PC-9 (cell line): ENCODE results near the gene CDC14B. TPM values are rescaled to one million over a fixed set of nuclear protein-coding genes. Genes with fewer than 3 reads are reported as not detected.

Experiments
- BruUV-seq: library from RNA; stranded (reverse); fragments of 400-500 nt; replicated peaks from 2 replicates; lab custom pipeline; 2021; lab: Mats Ljungman, UMichigan
- CTCF ChIA-PET: fragments of 300-600 bp; sonication (Branson Sonifier 250); formaldehyde crosslinking; loops from one replicate; lab custom pipeline; 2022; ENCODE audit warnings: antibody characterized with exemption; lab: Charles Lee
- POLR2A ChIA-PET: fragments of 300-600 bp; sonication (Branson Sonifier 250); formaldehyde crosslinking; loops from one replicate; lab custom pipeline; 2022; ENCODE audit warnings: antibody characterized with exemption; ENCODE audit not compliant: unreplicated experiment; lab: Charles Lee
- DNase-seq, 2 experiments: peaks; one replicate each; pipeline versions ENCODE4 v3.0.0 to v3.0.0-alpha.2; 2015 to 2022; ENCODE audit warnings: mixed read lengths in 1 of 2
- H2AFZ ChIP-seq: fragments of 200-600 bp; sonication (generic); 2 replicates; pipeline ENCODE4 v1.8.1; 2017; ENCODE audit warnings: antibody characterized with exemption
- H3F3A ChIP-seq: fragments of 200-600 bp; sonication (generic); 2 replicates; pipeline ENCODE4 v1.8.1; 2017; ENCODE audit warnings: antibody characterized with exemption, mild to moderate bottlenecking, low read depth; ENCODE audit not compliant: insufficient read depth
- H3K27ac ChIP-seq: fragments of 200-600 bp; sonication (generic); 2 replicates; pipeline ENCODE4 v1.6.1; 2016; ENCODE audit warnings: mixed run types
- H3K27me3 ChIP-seq: fragments of 200-600 bp; sonication (generic); 2 replicates; pipeline ENCODE4 v1.6.1; 2016; ENCODE audit warnings: low read depth, mixed run types; ENCODE audit not compliant: insufficient read depth
- H3K36me3 ChIP-seq: fragments of 200-600 bp; sonication (generic); 2 replicates; pipeline ENCODE4 v1.6.1; 2016; ENCODE audit warnings: low read depth, mixed run types
- H3K4me1 ChIP-seq: fragments of 200-600 bp; sonication (generic); replicated peaks from 2 replicates; pipeline ENCODE4 v1.6.1; 2016; ENCODE audit warnings: mixed run types; ENCODE audit not compliant: insufficient read depth
- H3K4me2 ChIP-seq: fragments of 200-600 bp; sonication (generic); 2 replicates; pipeline ENCODE4 v1.6.1; 2017; ENCODE audit warnings: mixed run types
- H3K4me3 ChIP-seq: fragments of 200-600 bp; sonication (generic); 2 replicates; pipeline ENCODE4 v1.6.1; 2016; ENCODE audit warnings: mixed run types
- H3K79me2 ChIP-seq: fragments of 200-600 bp; sonication (generic); 2 replicates; pipeline ENCODE4 v1.6.1; 2017; ENCODE audit warnings: low read depth, mixed run types
- H3K9me2 ChIP-seq: fragments of 200-600 bp; sonication (generic); 2 replicates; pipeline ENCODE4 v1.8.1; 2017; ENCODE audit warnings: mild to moderate bottlenecking; ENCODE audit not compliant: insufficient read depth
- H3K9me3 ChIP-seq: fragments of 200-600 bp; sonication (generic); 2 replicates; pipeline ENCODE4 v1.8.1; 2016; ENCODE audit warnings: low read depth; ENCODE audit not compliant: insufficient read depth
- H4K20me1 ChIP-seq: fragments of 200-600 bp; sonication (generic); 2 replicates; pipeline ENCODE4 v1.8.1; 2017; ENCODE audit not compliant: insufficient read depth
- EZH2 ChIP-seq: fragments of 200-600 bp; sonication (generic); IDR thresholded peaks from 2 replicates; pipeline ENCODE4 v1.8.0; 2017; ENCODE audit warnings: antibody characterized with exemption, low read depth
- intact Hi-C: fragments of 100-400 bp; cut with micrococcal nuclease; formaldehyde crosslinking; loops from one replicate; pipeline ENCODE4 v1.10.0; 2022; ENCODE audit not compliant: unreplicated experiment
- total RNA-seq: library from RNA; stranded (reverse); gene quantifications from 2 replicates; pipeline ENCODE4 v1.2.3, GENCODE V29; 2021
- TF ChIP-seq, protein P1 (sequence below): fragments of 200-600 bp; sonication (generic); conservative IDR thresholded peaks from 2 replicates; pipeline ENCODE4 v1.6.1; 2017; ENCODE audit warnings: mixed run types, antibody characterized with exemption, mild to moderate bottlenecking, moderate library complexity

Gene CDC14B
- total RNA-seq, 1 experiment from 2014 or later, result 47.2 TPM

DNA sequence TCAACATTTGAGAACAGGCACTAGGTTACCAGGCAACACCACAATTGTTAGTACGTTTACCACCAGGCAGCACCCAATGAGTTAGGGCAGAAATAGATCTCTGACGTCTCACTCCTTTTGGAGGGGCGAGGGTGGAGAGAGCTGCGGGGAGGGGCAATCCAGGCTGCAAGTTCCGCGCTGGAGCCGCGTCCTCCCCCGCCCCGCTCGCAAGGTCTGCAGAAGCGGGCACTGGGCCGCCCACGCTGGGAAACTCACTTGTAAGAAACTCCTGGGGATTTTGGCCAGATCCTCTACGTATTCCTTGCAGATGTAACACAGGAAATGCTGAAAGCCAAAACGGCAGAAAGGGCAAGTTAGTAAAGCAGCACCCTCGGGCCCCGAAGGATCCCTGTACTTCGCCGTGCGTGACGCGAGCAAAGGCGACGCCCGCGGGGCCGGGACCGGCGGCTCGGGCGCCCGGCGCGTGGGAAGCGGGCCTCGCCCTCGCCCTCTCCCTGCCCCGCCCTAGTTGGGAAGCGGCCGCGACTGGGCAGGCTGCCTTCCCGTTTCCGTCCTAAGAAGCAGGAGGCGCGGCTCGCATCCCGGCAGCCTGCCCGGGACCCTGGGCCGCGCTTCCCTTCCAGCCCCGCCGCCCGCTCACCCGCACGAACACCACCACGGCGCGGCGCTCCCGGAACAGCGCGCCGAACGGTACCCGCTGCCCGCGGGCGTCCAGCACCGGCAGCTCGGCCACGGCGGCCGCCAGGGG, 35.0 kb upstream of the CDC14B start:
- Histone ChIP-seq H3K9me2 (no peaks in the 10 kb centered on the region), H4K20me1 (no peaks in the 10 kb centered on the region), H3K9me3 (no peaks in the 10 kb centered on the region), H3K27ac (peak overlapping the region; percentile 66), H3K4me3 (peak overlapping the region; percentile 84), H3F3A (peaks cover 33% of the 10 kb centered on the region), H3K79me2 (no peaks in the 10 kb centered on the region), H3K27me3 (no peaks in the 10 kb centered on the region), H2AFZ (peak overlapping the region; percentile 82), H3K4me1 (peaks cover 17% of the 10 kb centered on the region), H3K4me2 (peak overlapping the region; percentile 76), H3K36me3 (no peaks in the 10 kb centered on the region)
- ChIA-PET CTCF (no interaction called here), POLR2A (interaction anchor here (0.6 to 1.3 kb wide), 4 partner anchors 20 to 315 kb away, joined by 4 to 11 read pairs (median 4); partner anchors contain the start of gene HABP4)
- peak; percentile 50 to 73 for DNase-seq
- no peak for TF ChIP-seq EZH2
- TF ChIP-seq, protein P1, sequence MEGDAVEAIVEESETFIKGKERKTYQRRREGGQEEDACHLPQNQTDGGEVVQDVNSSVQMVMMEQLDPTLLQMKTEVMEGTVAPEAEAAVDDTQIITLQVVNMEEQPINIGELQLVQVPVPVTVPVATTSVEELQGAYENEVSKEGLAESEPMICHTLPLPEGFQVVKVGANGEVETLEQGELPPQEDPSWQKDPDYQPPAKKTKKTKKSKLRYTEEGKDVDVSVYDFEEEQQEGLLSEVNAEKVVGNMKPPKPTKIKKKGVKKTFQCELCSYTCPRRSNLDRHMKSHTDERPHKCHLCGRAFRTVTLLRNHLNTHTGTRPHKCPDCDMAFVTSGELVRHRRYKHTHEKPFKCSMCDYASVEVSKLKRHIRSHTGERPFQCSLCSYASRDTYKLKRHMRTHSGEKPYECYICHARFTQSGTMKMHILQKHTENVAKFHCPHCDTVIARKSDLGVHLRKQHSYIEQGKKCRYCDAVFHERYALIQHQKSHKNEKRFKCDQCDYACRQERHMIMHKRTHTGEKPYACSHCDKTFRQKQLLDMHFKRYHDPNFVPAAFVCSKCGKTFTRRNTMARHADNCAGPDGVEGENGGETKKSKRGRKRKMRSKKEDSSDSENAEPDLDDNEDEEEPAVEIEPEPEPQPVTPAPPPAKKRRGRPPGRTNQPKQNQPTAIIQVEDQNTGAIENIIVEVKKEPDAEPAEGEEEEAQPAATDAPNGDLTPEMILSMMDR, result no peak
- TSS peak; percentile 54 for BruUV-seq
- intact Hi-C loops, result loop anchor here (2.0 to 10.0 kb wide), 4 partner anchors 88 to 327 kb away; partner anchors contain the start of gene ZNF367

DNA sequence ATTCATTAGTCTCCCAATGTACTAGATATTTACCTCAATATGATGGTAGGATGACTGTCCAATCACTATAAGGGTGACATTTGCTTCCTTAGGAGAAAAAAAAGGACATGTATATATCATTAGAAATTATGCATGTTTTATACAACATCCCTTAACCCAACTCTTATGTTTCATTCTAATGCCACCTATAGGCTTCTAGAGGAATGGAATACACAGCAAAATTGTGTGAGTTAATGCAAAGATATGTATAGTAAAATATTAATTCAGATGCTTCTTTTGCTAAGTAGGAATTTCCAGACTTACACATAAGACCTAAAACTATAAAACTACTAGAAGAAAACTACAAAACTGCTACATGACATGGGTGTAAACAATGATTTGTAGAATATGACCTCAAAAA, 32.0 kb upstream of the CDC14B start:
- no peaks in the 10 kb centered on the region for H3K9me2 ChIP-seq
- peaks cover 12% of the 10 kb centered on the region for H3K4me1 ChIP-seq
- H3K36me3 ChIP-seq, result no peaks in the 10 kb centered on the region
- peaks cover 33% of the 10 kb centered on the region for H3F3A ChIP-seq
- H3K27ac ChIP-seq, result no peak overlapping the region
- POLR2A ChIA-PET, result no interaction called here
- TF ChIP-seq EZH2, result no peak
- TF ChIP-seq, protein P1, result peak; percentile 76
- BruUV-seq, result no TSS peak
- H4K20me1 ChIP-seq, result no peaks in the 10 kb centered on the region
- no peaks in the 10 kb centered on the region for H3K9me3 ChIP-seq
- no peak overlapping the region for H2AFZ ChIP-seq
- CTCF ChIA-PET, result no interaction called here
- no peak overlapping the region for H3K4me2 ChIP-seq
- H3K4me3 ChIP-seq, result no peak overlapping the region
- intact Hi-C loops, result loop anchor here (1.0 to 10.0 kb wide), 3 partner anchors 30 to 324 kb away; partner anchors contain the start of gene ZNF367
- no peaks in the 10 kb centered on the region for H3K79me2 ChIP-seq
- no peak for DNase-seq
- no peaks in the 10 kb centered on the region for H3K27me3 ChIP-seq

DNA sequence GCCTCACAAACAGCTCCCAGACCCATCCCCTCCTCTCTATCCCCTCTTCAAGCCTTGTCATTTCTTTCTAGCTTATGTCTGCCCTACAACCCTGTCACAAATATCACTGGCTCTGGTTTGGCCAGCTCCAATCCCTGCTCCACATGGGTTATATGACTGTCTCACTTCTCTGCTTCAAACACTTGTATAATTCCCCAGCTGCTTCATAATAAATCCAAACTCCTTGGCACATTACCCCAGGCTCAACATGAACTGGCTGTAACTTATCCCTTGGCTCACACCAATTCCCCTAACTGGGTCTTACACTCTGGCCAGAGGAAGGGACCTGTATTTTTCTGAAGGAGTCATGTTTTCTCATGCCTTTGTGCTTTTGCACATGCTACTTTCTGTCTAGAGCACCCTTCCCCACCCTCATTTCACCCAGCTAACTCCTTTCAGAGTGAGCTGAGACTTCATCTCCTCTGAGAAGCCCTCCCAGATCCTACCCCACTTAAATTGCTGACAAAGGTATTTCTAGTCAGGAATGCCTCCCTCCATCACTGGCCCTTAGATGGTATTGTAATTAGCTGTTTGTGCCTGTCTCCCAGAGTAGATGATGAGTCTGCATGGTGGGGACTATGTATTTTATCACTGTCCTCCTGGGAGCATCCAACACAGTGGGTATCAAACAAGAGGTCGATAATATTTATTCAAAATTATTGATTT, 30.1 kb upstream of the CDC14B start:
- Histone ChIP-seq H3K36me3 (no peaks in the 10 kb centered on the region), H3K4me2 (no peak overlapping the region), H3K79me2 (no peaks in the 10 kb centered on the region), H3K9me3 (no peaks in the 10 kb centered on the region), H3K4me3 (no peak overlapping the region), H3F3A (peaks cover 19% of the 10 kb centered on the region), H3K27me3 (no peaks in the 10 kb centered on the region), H4K20me1 (no peaks in the 10 kb centered on the region), H2AFZ (no peak overlapping the region), H3K27ac (no peak overlapping the region), H3K9me2 (no peaks in the 10 kb centered on the region), H3K4me1 (peaks cover 4% of the 10 kb centered on the region; the same call in 1 of the 2 replicates)
- ChIA-PET CTCF (interaction anchor here (0.7 kb wide), 1 partner anchor 108 kb away, joined by 4 read pairs; no protein-coding TSS in a partner anchor), POLR2A (no interaction called here)
- DNase-seq, result no peak
- no peak for TF ChIP-seq EZH2
- TF ChIP-seq, protein P1, result no peak
- intact Hi-C loops, result loop anchor here (5.0 to 10.0 kb wide), 2 partner anchors 235 to 322 kb away; partner anchors contain the start of gene ZNF367
- BruUV-seq, result no TSS peak
